Type B pancreatic cell (in vitro differentiated cells): ENCODE results near the gene FAM174A. TPM values are rescaled to one million over a fixed set of nuclear protein-coding genes. Genes with fewer than 3 reads are reported as not detected.
"Not testable (repeated sequence)": the region's sequence is repeated elsewhere in the genome, so short reads cannot be mapped to it uniquely, and the experiment has no call there.

Experiments used
- DNase-seq: peaks from one replicate; pipeline ENCODE4 v3.0.0; 2021; ENCODE audit warnings: mixed read lengths; ENCODE audit not compliant: unreplicated experiment; ENCODE audit errors: extremely low spot score
- H3K27ac Mint-ChIP-seq: 2 replicates; pipeline ENCODE4 v1.8.0; 2021; ENCODE audit warnings: mild to moderate bottlenecking, mixed read lengths
- H3K27me3 Mint-ChIP-seq: 2 replicates; pipeline ENCODE4 v1.8.0; 2021; ENCODE audit warnings: mixed read lengths
- H3K36me3 Mint-ChIP-seq: 2 replicates; pipeline ENCODE4 v1.8.0; 2021; ENCODE audit warnings: mixed read lengths
- H3K4me1 Mint-ChIP-seq: one replicate; pipeline ENCODE4 v1.8.0; 2021; ENCODE audit warnings: mixed read lengths; ENCODE audit not compliant: unreplicated experiment
- H3K4me3 Mint-ChIP-seq: 2 replicates; pipeline ENCODE4 v1.8.0; 2021; ENCODE audit warnings: mild to moderate bottlenecking, mixed read lengths
- H3K9me3 Mint-ChIP-seq: 2 replicates; pipeline ENCODE4 v1.8.0; 2021; ENCODE audit warnings: mixed read lengths
- total RNA-seq: library from RNA; stranded (reverse); gene quantifications from 2 replicates; pipeline ENCODE4 v1.2.1, GENCODE V29; 2021; ENCODE audit warnings: low replicate concordance
- TF ChIP-seq, protein P1 (sequence below): fragments of 200-600 bp; sonication (generic); conservative IDR thresholded peaks from 2 replicates; pipeline ENCODE4 v1.5.0; 2021; ENCODE audit warnings: antibody characterized with exemption, mild to moderate bottlenecking

FAM174A gene
- total RNA-seq, 1 donor from 2014 or later, result 14.2 TPM

DNA sequence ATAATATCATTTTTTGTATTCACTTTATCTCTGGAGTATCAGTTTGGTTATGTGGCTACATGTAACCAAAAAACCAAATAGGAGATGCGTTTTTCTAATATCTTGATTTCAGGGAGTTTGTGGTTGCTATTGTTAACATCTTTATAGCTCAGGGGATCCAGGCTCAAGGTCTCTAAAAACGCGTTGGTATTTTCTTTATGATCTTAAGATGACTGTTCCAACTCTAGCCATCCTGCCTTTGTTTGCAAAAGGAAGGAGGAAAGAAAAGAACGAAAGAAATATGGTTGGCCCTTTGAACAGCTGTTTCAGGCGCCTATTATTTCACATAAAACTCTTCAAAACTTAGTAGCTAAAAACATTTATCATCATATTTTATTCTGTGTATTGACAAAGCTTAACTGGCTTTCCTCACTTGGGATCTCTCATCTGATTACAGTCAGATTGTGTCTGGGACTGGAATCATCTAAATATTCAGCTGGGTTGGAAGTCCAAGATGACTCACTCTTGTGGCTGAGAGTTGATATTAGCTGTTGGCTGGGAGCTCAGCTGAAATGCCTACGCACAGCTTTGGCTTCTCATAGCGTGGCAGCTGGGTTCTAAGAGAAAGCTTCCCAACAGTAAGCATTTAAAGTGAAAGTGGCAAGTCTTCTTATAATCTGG, 60.1 kb downstream of the FAM174A start:
- TF ChIP-seq, protein P1, sequence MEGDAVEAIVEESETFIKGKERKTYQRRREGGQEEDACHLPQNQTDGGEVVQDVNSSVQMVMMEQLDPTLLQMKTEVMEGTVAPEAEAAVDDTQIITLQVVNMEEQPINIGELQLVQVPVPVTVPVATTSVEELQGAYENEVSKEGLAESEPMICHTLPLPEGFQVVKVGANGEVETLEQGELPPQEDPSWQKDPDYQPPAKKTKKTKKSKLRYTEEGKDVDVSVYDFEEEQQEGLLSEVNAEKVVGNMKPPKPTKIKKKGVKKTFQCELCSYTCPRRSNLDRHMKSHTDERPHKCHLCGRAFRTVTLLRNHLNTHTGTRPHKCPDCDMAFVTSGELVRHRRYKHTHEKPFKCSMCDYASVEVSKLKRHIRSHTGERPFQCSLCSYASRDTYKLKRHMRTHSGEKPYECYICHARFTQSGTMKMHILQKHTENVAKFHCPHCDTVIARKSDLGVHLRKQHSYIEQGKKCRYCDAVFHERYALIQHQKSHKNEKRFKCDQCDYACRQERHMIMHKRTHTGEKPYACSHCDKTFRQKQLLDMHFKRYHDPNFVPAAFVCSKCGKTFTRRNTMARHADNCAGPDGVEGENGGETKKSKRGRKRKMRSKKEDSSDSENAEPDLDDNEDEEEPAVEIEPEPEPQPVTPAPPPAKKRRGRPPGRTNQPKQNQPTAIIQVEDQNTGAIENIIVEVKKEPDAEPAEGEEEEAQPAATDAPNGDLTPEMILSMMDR, result no peak
- Mint-ChIP-seq H3K27me3 (no peaks in the 10 kb centered on the region), H3K4me3 (no peak overlapping the region), H3K27ac (no peak overlapping the region), H3K36me3 (no peaks in the 10 kb centered on the region), H3K4me1 (no peaks in the 10 kb centered on the region), H3K9me3 (no peaks in the 10 kb centered on the region)
- no peak for DNase-seq

- Mint-ChIP-seq H3K4me1 (no peaks in the 10 kb centered on the region), H3K27me3 (no peaks in the 10 kb centered on the region), H3K4me3 (no peak overlapping the region), H3K27ac (no peak overlapping the region), H3K9me3 (no peaks in the 10 kb centered on the region), H3K36me3 (no peaks in the 10 kb centered on the region)
- DNase-seq, result no peak
- TF ChIP-seq, protein P1, result no peak
Observed at GRCh38 chr5:100595812-100596173, 60.6 kb downstream of the FAM174A start.

GRCh38 chr5:100598446-100598845, 63.3 kb downstream of the FAM174A start:
- no peak overlapping the region for H3K27ac Mint-ChIP-seq
- no peaks in the 10 kb centered on the region for H3K36me3 Mint-ChIP-seq

DNA sequence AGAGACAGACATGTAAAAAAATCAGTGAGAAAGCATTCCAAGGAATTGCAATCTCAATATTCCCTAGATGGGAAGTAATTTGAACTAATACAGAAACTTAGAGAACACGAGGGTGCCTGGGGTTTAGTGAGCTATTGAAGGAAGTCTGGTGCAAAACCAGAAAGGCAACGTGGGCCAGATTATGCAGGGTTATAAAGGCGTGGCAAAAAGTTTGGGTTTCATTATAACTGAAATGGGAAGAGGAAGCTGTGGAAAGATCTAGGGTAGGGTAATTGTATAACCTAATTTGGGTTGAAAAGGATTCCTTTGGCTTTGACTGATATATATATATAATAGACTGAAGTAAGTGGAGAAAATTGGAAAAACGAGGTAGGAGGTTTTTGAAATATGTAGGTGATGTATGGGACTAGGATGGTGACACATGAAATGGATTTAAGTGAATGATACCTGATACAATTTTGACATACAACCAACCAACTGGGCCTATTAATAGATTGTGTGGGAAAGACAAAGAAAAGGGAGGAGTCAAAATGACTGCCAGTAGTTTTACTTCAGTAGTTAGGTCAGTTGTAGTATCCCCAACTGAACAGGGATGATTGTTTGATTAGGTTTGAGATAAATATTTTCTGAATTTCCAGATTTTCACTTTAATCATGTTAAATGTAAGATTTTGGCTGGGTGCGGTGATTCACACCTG, 65.3 kb downstream of the FAM174A start:
- H3K9me3 Mint-ChIP-seq, result no peaks in the 10 kb centered on the region

More at GRCh38 chr5:100598446-100598845, 63.3 kb downstream of the FAM174A start:
- H3K4me3 Mint-ChIP-seq, result no peak overlapping the region
- H3K9me3 Mint-ChIP-seq, result no peaks in the 10 kb centered on the region
- H3K4me1 Mint-ChIP-seq, result no peaks in the 10 kb centered on the region
- no peaks in the 10 kb centered on the region for H3K27me3 Mint-ChIP-seq
- DNase-seq, result no peak
- TF ChIP-seq, protein P1, result no peak

DNA sequence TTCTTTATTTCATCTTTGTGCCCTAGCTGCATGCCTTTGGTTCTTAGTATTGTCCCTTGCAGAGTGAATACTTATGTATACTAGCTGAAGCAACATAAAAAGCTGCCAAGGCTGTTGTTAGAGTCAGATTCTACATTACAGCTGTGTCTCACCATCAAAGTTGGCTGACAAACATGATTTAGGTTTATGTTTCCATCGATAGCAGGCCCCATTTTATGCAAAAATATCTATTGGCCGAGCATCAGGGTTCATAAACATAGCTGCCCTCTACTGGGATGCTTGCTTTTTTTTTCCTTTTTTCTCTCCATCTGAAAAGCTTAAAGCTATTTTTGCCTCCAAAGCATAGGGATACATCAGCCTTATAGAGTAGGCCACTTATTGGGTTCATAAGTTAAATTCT, 68.0 kb downstream of the FAM174A start:
- Mint-ChIP-seq H3K27me3 (no peaks in the 10 kb centered on the region), H3K4me1 (no peaks in the 10 kb centered on the region), H3K27ac (no peak overlapping the region), H3K36me3 (no peaks in the 10 kb centered on the region), H3K4me3 (no peak overlapping the region), H3K9me3 (no peaks in the 10 kb centered on the region)
- TF ChIP-seq, protein P1, result no peak
- no peak for DNase-seq

More for the DNA sequence above, 65.3 kb downstream of the FAM174A start:
- Mint-ChIP-seq H3K36me3 (no peaks in the 10 kb centered on the region), H3K4me3 (no peak overlapping the region), H3K27me3 (no peaks in the 10 kb centered on the region), H3K4me1 (no peaks in the 10 kb centered on the region), H3K27ac (no peak overlapping the region)
- no peak for DNase-seq
- TF ChIP-seq, protein P1, result no peak

GRCh38 chr5:100604021-100604420, 68.8 kb downstream of the FAM174A start:
- DNase-seq, H3K27me3 Mint-ChIP-seq, H3K27ac Mint-ChIP-seq, H3K4me3 Mint-ChIP-seq, H3K36me3 Mint-ChIP-seq, H3K4me1 Mint-ChIP-seq, H3K9me3 Mint-ChIP-seq: not testable (repeated sequence)
